ENCODE measurements around the gene ZNHIT3. TPM values are rescaled to one million over a fixed set of nuclear protein-coding genes. Genes with fewer than 3 reads are reported as not detected.

ZNHIT3 gene
- total and polyA plus RNA-seq, 2 of the 13 experiments (the other 11 are each of a cell fraction or from before 2014, with no cell fraction given) = 66.6 to 77.4 TPM

- TF ChIP-seq SMAD3 (CRISPR knock-in tag; IDR thresholded peaks at IDR 0.05) (peak; percentile 65; the same call in 1 of the 2 replicates), U2AF1 (optimal IDR thresholded peaks at IDR 0.05; ENCODE audit: low read depth, low read length) (no peak), ELF4 (CRISPR knock-in tag; IDR thresholded peaks at IDR 0.05; ENCODE audit: borderline replicate concordance) (no peak), MYPOP (CRISPR knock-in tag; IDR thresholded peaks at IDR 0.05) (peak; percentile 84), ZNF749 (CRISPR knock-in tag; IDR thresholded peaks at IDR 0.05; ENCODE audit: borderline replicate concordance) (no peak; the same call in 1 of the 2 replicates), NR2F6 (IDR thresholded peaks at IDR 0.05) (no peak), NR2F6 (CRISPR knock-in tag; IDR thresholded peaks at IDR 0.05) (no peak), MBNL3 (CRISPR knock-in tag; conservative IDR thresholded peaks at IDR 0.05) (no peak), RNF219 (CRISPR knock-in tag; IDR thresholded peaks at IDR 0.05) (no peak), ZNF441 (CRISPR knock-in tag; IDR thresholded peaks at IDR 0.05; ENCODE audit: borderline replicate concordance) (no peak), ZNF274 (CRISPR knock-in tag; IDR thresholded peaks at IDR 0.05) (no peak), NFRKB (IDR thresholded peaks at IDR 0.05) (no peak), ZNF782 (CRISPR knock-in tag; IDR thresholded peaks at IDR 0.05; ENCODE audit: borderline replicate concordance) (peak; percentile 50; the same call in 1 of the 2 replicates), FOXA1 (IDR thresholded peaks at IDR 0.05) (no peak), FOXA1 (CRISPR knock-in tag; IDR thresholded peaks at IDR 0.05) (no peak), PPARG (CRISPR knock-in tag; conservative IDR thresholded peaks at IDR 0.05) (no peak; the same call in 1 of the 2 replicates), TBX3 (IDR thresholded peaks at IDR 0.05; ENCODE audit: borderline replicate concordance) (no peak), NONO (IDR thresholded peaks at IDR 0.05) (no peak), NONO (CRISPR knock-in tag; conservative IDR thresholded peaks at IDR 0.05) (peak; percentile 59), ZNF30 (CRISPR knock-in tag; IDR thresholded peaks at IDR 0.05) (no peak), ZNF7 (CRISPR knock-in tag; IDR thresholded peaks at IDR 0.05) (no peak)
- TF ChIP-seq, protein P1, sequence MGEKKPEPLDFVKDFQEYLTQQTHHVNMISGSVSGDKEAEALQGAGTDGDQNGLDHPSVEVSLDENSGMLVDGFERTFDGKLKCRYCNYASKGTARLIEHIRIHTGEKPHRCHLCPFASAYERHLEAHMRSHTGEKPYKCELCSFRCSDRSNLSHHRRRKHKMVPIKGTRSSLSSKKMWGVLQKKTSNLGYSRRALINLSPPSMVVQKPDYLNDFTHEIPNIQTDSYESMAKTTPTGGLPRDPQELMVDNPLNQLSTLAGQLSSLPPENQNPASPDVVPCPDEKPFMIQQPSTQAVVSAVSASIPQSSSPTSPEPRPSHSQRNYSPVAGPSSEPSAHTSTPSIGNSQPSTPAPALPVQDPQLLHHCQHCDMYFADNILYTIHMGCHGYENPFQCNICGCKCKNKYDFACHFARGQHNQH (CRISPR knock-in tag; IDR thresholded peaks at IDR 0.05) = peak; percentile 88
- TF ChIP-seq, protein P2, sequence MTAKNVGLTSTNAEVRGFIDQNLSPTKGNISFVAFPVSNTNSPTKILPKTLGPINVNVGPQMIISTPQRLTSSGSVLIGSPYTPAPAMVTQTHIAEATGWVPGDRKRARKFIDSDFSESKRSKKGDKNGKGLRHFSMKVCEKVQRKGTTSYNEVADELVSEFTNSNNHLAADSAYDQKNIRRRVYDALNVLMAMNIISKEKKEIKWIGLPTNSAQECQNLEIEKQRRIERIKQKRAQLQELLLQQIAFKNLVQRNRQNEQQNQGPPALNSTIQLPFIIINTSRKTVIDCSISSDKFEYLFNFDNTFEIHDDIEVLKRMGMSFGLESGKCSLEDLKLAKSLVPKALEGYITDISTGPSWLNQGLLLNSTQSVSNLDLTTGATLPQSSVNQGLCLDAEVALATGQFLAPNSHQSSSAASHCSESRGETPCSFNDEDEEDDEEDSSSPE (CRISPR knock-in tag; IDR thresholded peaks at IDR 0.05) = peak; percentile 74
- TF ChIP-seq, protein P3, sequence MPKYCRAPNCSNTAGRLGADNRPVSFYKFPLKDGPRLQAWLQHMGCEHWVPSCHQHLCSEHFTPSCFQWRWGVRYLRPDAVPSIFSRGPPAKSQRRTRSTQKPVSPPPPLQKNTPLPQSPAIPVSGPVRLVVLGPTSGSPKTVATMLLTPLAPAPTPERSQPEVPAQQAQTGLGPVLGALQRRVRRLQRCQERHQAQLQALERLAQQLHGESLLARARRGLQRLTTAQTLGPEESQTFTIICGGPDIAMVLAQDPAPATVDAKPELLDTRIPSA (CRISPR knock-in tag; IDR thresholded peaks at IDR 0.05; ENCODE audit: borderline replicate concordance) = peak; percentile 41; the same call in 1 of the 2 replicates
Observed at GRCh38 chr17:36486204-36487194, at the start of gene ZNHIT3 (continued).
